HG02981 (cell line): Measurements from ENCODE around the gene ATP5F1E.
"Not testable (repeated sequence)": the region's sequence is repeated elsewhere in the genome, so short reads cannot be mapped to it uniquely, and the experiment has no call there.

Experiments
- ATAC-seq: cut with Tn5 transposase; IDR thresholded peaks from one replicate; pipeline ENCODE4 v1.9.1; 2021; ENCODE audit warnings: mild to moderate bottlenecking, moderate library complexity; ENCODE audit not compliant: unreplicated experiment

The ATP5F1E gene

DNA sequence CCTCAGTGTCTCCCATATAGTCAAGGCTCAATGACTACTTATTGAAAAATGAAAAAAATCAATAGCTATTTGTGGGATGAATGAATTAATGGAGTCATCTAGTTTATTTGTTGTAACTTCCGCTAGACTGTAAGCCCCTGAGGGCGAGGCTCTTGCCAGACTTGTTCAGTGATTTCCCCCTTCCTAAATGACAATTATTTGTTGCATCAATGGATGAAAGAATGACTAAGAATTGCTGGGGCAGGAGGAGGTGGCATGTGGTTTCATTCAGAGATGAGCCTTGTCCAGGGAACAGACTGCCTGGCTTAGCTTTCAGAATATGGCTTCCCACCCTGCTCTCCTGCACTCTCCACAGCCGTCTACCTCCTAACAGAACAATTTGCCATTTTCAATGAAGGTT lies 11.6 kb upstream of the ATP5F1E start:
- no peak for ATAC-seq

- ATAC-seq = peak; percentile 95
These were observed 10.9 kb upstream of the ATP5F1E start for GRCh38 chr20:59042796-59043631.

DNA sequence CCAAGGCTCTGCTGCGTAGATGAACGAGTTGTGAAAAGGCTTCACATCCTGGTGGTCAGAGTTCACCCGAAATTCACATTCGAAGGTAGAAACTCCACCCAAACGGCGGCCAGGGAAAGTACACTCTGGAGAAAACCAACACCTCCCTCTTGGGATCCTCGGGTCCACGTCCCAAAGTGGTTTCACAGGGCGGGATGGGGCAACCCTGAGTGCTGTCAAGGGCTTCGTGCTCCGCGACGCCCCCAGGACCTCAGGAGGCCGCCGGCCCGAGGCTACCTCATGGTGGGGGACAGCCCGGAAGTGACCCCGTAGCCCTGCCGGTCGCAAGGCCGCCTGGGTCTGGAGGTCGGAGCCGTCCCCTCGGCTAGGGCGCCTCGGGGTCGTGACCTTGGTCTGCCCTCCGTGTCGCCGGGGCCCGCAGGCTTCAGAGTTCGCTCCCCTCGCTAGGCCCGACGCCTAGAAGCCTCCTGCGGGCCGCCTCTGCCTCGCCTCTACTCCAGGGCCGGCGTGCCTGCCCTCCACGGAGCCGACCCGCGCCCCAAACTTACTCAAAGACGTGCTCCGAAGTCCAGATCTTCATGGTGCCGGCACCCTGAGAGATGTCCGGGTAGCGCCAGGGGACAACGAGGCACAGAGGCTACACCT lies 10.1 kb upstream of the ATP5F1E start, which contains the start of gene PRELID3B:
TSS of gene PRELID3B (minus strand) at position 636 of the 645 bp plus-strand sequence. CDS start at position 580, 56 bp downstream.
- ATAC-seq = peak; percentile 22

- not testable (repeated sequence) for ATAC-seq
These were observed 9.4 kb upstream of the ATP5F1E start for GRCh38 chr20:59041487-59041886.

DNA sequence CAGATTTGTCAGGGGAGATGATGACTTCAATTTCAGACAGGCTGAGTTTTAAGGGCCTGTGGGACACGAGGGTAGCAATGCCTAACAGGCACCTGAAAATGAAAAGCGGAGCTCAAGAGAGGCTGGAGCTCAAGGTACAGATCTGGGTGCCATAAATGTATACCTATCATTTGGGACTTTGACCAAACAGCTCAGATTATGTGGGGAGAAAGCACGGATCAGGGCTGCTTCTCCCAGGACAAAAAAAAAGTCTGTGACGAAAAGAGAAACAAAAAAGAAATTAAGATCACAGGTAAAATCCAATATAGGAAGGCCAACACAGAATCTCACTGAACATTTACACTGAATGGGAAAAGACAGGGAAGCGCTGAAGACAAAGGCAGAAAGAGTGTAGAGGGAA lies 8.5 kb upstream of the ATP5F1E start:
- no peak for ATAC-seq

DNA sequence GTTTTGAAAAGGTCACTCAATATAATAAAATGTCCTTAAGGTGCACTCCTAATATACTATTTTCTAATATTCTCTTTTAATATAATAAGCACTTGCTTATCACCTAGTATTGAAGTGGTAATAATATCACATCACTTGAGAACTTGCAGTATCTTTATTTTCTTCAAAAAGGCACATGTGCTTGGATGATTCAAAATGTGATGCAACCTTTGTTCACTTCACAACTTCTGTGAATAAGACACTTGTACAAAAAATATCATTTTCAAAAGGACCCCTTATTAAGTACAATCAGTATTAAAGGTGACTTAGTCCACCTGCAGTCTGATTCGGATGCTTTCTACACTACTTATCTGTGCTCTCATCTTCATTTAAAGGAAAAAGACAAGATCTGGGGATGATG lies 7.1 kb upstream of the ATP5F1E start:
- ATAC-seq = no peak

- ATAC-seq = no peak
These were observed 5.3 kb upstream of the ATP5F1E start for GRCh38 chr20:59037386-59037785.

GRCh38 chr20:59035381-59035780 lies 3.2 kb upstream of the ATP5F1E start:
- no peak for ATAC-seq

- no peak for ATAC-seq
These were observed 1.6 kb upstream of the ATP5F1E start for GRCh38 chr20:59033616-59034165.

DNA sequence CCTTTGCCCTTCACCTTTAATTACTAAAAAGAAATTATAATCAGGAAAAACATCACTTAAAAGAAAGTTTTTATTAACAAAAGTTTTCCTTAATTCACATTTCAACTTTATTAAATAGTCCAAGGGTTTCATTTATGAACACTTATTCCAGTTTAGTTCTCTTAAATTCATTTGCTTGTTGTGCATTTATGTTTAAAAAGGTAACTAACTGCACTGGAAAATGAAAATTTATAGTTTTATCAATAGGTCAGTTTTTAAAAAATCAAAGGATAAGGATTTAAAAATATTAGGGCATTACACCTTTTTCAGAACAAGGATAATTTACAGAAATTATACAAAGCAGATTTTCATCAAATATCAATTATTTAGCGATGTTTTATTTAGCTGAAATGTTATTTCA lies 958 bp upstream of the ATP5F1E start:
- no peak for ATAC-seq

GRCh38 chr20:59032713-59033059 lies 551 bp upstream of the ATP5F1E start:
- no peak for ATAC-seq

DNA sequence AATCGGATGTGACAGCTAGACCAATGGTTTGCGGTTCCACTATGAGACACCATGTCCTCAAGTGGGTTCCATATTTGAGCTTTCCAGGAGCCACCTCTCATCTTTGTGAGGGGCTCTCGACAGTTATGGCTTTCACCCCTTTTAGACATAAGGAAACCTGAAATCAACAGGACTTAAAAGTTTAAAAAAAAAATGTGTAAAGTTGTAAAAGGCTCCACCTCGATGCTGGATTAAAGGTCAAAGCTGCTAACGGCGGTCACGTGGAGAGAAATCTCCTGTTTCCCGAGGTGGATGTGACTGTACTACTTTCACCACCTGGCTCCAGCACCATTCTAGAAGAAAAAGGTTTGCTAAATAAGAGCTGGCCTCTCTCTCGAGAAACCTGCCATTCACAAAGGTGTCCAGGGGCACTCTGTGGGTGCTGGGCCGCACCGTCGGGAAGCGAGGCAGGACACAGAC lies 542 bp downstream of the ATP5F1E start:
- ATAC-seq = no peak

GRCh38 chr20:59030911-59031563 lies 1.1 kb downstream of the ATP5F1E start:
- no peak for ATAC-seq

DNA sequence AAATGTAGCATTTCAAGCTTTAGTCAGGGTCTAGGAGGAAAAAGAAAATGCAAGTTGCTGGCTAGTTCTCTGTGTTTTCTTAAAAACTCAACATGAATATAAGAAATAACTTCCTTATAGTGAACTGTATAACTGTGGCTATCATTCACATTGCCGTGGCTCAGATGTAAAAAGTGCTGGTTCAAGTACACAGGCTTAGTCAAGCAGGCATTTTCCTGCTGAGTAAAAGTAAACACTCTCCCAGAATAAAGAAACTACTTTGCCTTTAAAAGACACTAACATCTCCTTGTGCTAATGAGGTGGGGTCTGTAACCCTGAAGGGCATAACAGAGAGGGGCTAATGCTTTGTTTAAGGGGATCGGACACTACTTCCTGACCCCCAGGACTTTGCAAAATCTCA lies 3.3 kb downstream of the ATP5F1E start:
- no peak for ATAC-seq

DNA sequence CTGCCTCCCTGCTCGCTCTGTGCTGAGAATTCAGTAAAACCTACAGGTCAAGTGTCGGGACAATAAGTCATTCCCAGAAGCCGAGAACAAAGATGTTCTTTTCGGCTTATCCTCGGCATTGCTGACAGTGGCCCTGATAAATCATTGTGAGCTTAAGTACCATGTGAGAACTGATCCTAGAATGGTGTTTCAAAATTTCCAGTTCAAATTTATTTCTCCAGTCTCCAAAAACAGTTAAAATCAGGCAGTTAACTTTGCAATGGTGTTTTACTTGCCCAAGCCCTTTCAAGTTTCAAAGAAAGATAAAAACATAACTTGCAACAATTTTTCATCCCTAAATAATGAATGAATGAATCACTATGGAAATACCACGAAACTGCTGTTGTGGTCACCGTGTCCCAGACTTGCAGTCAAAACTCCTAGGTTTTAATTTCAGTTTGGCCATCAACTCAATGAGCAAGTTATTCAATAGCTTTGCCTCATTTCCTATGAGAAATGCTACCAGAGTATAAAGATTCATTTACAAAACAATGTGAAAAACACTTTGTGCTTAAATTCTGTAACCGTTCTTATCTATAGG lies 4.3 kb downstream of the ATP5F1E start:
- ATAC-seq = no peak

DNA sequence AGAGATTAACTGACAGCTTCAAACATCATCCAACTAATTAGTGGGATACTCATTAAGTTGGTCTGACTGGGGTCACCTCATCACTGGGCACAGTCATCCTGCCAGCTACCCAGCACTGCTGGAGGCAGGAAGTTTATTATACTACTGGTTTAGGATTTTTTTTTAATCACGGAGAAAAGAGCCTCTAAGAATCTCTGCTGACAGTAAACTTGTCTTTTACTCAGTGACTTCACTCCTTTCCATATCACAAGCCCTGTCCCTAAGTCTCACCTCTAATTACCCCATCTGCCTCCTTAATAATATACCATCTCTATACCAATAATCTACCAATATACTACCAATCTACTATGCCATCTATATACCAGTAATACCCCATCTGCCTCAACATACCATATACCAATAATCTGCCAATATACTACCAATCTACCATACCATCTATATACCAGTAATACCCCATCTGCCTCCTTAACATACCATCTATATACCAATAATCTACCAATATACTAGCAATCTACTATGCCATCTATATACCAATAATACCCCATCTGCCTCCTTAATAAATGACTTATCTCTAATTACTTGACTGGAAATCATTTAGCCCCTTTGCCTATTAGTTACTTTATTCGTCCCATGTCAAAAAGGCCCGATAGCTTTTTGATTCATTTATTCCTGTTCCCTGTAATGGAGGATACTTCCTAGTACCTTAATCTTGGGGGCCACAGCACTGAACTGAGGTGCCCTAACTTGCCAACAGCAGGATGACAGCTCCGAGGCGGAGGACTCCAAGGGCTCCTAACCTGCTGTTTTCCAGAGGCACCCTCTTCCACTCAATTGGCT lies 5.0 kb downstream of the ATP5F1E start:
- ATAC-seq = no peak

GRCh38 chr20:59025511-59025910 lies 6.6 kb downstream of the ATP5F1E start:
- ATAC-seq = no peak

DNA sequence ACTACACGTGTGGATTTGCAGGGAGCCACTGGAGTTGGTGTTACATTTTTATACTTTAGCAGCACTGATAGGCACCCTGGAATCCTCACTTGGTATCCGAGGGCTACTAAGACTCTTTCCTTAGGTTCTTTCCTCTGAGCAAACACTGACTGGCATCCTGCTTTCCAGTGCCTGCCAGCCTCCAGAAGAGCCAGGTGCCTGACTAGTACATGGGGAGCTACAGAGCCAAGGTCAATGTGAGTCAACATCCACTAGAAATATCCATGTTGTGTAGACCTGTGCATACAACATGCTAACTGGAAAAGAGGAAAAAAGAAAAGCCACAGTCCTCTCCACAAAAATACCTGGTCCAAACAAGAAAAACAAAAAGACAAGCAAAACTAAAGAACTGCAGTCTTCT lies 7.0 kb downstream of the ATP5F1E start:
- ATAC-seq = no peak

GRCh38 chr20:59024111-59024530 lies 8.0 kb downstream of the ATP5F1E start:
- no peak for ATAC-seq

- no peak for ATAC-seq
These were observed 8.5 kb downstream of the ATP5F1E start for GRCh38 chr20:59023616-59024015.
